Sciatic nerve (tissue), 2 donors: ENCODE data around the gene POLR2E. TPM values are rescaled to one million over a fixed set of nuclear protein-coding genes. Genes with fewer than 3 reads are reported as not detected.

Source experiments
- ATAC-seq: fragments of 200-7000 bp; cut with Tn5 transposase; one replicate; pipeline ENCODE4 v1.9.1; 2020; ENCODE audit warnings: mild to moderate bottlenecking, moderate library complexity
- DNase-seq: peaks from one replicate; pipeline ENCODE4 v3.0.0-alpha.2; 2020; ENCODE audit warnings: low spot score
- intact Hi-C: fragments of 100-400 bp; cut with DNase I; formaldehyde crosslinking; loops from one replicate; pipeline ENCODE4 v1.14.2; 2022
- total RNA-seq: library from RNA; stranded (reverse); fragmentation: NEBNext Ultra II Directional; extraction: Animal tissue kit (Norgen Biotek cat#: 25700); gene quantifications from one replicate; pipeline ENCODE4 v1.2.1, GENCODE V29; 2021
- donor health status: DM: no; HTN: no; CAD: no.
- donor health status: DM: no; HTN: no; CAD: no.

Gene POLR2E
- total RNA-seq, 1 donor from 2014 or later, result 99.8 TPM

DNA sequence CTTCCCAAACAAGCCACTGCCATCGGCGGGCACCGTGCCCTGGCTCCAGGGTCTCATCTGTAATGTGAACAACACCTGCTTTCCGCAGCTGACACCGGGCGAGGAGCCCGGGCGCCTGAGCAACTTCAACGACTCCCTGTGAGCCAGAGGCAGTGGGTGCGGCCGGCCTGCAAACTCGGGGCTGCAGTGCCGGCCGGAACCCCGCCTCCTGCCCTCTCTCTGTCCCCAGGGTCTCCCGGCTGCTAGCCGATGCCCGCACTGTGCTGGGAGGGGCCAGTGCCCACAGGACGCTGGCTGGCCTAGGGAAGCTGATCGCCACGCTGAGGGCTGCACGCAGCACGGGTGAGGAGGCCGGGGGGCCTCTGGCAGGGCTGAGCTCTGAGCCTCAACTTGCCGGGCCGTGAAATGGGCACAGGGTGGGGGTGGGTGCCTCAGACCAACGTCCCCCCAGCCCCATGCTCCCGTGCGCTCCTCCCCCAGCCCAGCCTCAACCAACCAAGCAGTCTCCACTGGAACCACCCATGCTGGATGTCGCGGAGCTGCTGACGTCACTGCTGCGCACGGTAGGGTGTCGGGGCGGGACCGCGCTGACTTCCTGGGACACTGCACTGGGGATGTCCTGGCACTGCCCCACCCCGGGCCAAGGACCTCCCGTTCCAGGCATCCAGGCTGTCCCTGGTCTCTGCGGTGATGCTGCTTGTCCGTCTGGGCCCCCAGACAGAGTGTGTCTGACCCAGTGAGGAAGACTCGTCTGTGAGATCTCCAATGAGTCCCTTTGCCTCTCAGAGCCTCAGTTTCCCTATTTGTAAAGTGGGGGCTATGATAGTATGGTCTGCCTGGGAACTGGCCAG is 53.1 kb downstream of the POLR2E start:
- ATAC-seq (peak; percentile 7), DNase-seq (no peak)
- intact Hi-C loops, result no loop called here

DNA sequence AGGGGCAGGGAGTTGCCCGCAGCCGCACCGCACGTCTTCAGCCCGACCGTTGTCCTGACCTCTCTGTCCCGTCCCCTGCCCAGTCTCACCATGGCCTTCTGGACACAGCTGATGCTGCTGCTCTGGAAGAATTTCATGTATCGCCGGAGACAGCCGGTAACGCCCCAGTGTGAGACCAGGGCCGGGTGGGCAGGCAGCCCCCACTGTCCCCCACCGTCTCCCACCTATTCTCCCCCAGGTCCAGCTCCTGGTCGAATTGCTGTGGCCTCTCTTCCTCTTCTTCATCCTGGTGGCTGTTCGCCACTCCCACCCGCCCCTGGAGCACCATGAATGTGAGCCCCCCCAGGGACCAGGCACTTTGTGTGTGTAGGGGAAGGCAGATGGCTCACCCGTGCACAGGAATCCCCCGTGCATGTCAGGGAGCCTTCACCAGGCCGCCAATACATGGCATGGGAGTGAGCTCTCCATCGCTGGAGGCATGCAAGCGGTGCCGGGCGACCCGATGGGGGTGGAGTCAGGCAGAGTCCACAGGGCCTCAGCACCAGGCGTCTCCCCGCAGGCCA is 53.8 kb downstream of the POLR2E start:
- DNase-seq, result no peak

DNA sequence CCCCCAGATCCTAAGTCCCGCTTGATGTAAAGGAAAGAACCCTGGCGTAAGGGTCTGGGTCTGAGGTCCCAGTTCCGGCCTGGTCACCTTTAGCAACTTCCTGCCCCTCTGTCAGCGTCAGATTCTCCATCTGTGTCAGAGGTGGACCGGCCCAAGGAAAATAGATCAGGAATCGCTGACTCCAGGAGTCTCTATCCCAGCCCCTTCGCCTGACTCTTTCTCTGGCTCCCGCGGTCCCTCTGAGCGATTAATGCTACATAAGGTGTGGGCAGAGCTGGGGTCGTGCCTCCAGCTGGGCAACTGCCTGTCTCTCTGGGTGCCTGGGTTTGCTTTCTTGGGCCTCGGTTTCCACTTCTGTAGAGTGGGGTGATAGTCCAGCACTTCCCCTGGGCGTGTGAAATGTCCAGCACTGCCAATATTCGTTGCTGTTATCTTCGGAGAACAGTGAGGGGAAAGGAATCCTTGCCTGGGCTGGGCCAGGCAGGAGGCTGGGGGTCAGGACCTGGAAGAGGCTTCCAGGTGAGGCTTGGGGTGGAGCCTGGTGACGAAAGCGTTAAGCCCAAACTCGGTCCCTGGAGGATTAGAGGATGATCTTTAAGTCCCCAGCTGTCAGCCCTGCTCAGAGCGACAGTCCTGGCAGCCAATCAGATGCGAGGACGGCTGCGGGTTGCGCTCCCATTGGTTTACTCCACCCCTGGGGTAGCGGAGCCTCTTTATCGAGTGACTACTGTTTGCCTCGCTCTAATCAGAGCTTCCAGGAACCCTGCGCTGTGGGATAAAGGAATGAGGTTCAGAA is 54.5 kb downstream of the POLR2E start:
- DNase-seq, result peak; percentile 91
- intact Hi-C loops, result no loop called here
- peak; percentile 66 for ATAC-seq

More for the DNA sequence above, 53.8 kb downstream of the POLR2E start:
- intact Hi-C loops, result no loop called here
- no peak for ATAC-seq

DNA sequence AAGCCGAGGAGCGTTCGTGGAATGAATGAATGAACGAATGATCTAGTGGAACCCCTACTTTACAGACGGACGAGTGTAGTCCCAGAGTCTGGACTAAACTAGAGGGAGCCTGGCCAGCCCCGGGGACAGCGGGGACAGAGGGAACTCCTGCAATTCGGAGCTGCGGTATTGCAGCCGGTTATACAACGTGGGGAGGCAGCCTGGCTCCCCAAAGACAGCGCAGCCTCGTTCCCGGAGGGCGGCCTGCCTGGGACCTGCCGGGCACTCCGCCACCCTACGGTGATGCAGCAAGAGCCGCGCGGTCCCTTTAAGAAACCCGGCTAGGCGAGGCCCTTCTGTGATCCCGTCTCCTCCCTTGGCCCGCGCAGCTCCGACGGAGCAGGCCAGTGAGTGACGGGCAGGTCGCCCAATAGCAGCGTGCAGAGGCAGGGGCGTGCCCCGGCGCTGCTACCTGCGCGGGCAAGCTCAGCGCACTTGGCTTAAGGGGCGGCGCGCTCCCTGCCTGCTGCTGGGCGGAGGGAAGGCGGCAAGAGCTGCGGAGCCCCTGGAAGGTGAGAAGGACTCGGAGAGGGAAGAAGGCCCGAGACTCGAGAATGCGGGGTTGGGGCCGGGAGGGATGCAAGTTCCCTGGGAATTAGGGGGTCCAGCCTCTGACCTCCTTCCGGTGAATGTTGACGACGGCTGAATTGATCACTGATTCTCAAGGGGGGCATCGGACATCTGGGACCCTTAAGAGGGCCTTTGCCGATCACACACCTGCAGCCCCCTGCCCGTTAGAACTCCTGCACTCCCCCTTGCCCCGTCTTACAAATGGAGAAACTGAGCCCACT is 55.3 kb downstream of the POLR2E start, which contains the start of gene ABCA7:
Gene ABCA7 (plus strand): TSS at position 462 of the 830 bp plus-strand sequence. CDS start 1,255 bp downstream, outside the sequence.
- ATAC-seq (peak; percentile 94), DNase-seq (peak; percentile 98)
- intact Hi-C loops, result loop anchor here (5.0 kb wide), 1 partner anchor 52 kb away; no protein-coding TSS in a partner anchor

DNA sequence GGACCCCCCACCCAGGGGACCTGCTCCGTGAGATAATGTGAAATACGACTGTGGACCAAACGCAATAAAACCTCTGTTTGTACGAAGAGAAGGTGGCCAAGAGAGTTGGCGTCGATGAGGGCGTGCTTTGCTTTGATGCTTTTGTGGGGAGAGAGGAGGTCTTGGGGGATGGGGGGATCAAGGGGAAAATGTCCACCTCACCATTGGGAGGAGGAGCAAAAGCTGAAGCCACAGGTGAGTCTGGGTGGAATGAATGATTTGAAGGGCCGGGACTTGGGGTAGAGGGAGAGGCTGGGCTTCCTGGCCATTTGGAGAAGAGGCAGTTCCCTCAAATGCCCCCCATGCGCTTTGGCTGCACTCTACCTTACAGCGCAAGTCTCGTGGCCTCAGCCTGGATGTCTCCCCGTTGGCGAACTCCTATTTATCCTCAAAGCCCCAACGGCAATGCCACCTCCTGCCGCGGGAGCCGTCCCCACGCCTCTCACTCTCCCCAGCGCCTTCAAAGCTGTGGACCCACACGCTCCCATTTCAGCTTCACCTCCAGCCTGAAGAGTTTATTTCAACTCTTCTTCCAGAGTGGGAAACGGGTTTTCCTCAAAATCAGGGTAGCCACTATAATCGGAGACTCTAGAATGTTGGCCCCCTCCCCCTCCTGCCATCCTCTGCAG is 56.1 kb downstream of the POLR2E start:
- no peak for DNase-seq
- intact Hi-C loops, result loop anchor here (5.0 kb wide), 1 partner anchor 53 kb away; no protein-coding TSS in a partner anchor
- no peak for ATAC-seq

DNA sequence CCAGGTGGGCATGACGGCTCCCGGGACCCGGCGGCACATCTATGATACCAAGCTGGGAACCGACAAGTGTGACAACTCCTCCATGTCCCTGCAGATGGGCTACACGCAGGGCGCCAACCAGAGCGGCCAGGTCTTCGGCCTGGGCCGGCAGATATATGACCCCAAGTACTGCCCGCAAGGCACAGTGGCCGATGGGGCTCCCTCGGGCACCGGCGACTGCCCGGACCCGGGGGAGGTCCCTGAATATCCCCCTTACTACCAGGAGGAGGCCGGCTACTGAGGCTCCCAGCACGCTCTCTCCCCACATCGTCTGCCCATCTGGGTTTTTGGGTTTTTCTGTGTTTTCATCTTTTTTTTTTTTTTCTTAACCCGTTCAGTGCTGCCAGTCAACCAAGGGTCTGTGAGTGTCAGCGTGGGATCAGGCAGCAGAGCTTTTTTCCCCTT is 57.5 kb downstream of the POLR2E start:
- ATAC-seq (no peak), DNase-seq (no peak)
- intact Hi-C loops, result loop anchor here (5.0 kb wide), 1 partner anchor 55 kb away; no protein-coding TSS in a partner anchor

Other genes starting within 250 kb of the POLR2E start
- gene ELANE, start 243.1 kb downstream of the POLR2E start, total RNA-seq, result 2.1 TPM
- gene CFD, start 235.7 kb downstream of the POLR2E start, total RNA-seq, result 405 TPM
- 55.7 TPM for gene MED16, start 202.2 kb downstream of the POLR2E start, total RNA-seq
- not detected for gene RNU6-9, start 201.9 kb downstream of the POLR2E start, total RNA-seq
- 48.9 TPM for gene R3HDM4, start 182.2 kb downstream of the POLR2E start, total RNA-seq
- not detected for gene KISS1R, start 178.0 kb downstream of the POLR2E start, total RNA-seq
- gene ARID3A, start 169.3 kb downstream of the POLR2E start, total RNA-seq, result 13.6 TPM
- 20.3 TPM for gene WDR18, start 111.0 kb downstream of the POLR2E start, total RNA-seq
- not detected for gene GRIN3B, start 95.0 kb downstream of the POLR2E start, total RNA-seq
- gene TMEM259, start 74.3 kb downstream of the POLR2E start, total RNA-seq, result 146 TPM
- not detected for gene RNU6-2, start 73.9 kb downstream of the POLR2E start, total RNA-seq
- gene CNN2, start 68.8 kb downstream of the POLR2E start, total RNA-seq, result 120 TPM
- 17.3 TPM for gene ABCA7, start 55.3 kb downstream of the POLR2E start, total RNA-seq
- 26.2 TPM for gene ARHGAP45, start 28.2 kb downstream of the POLR2E start, total RNA-seq
- gene GPX4, start 8.6 kb upstream of the POLR2E start, total RNA-seq, result 239 TPM
- gene SBNO2, start 78.9 kb upstream of the POLR2E start, total RNA-seq, result 131 TPM
- gene STK11, start 110.4 kb upstream of the POLR2E start, total RNA-seq, result 57.2 TPM
- gene CBARP, start 142.6 kb upstream of the POLR2E start, total RNA-seq, result 2.9 TPM
- 90.9 TPM for gene ATP5F1D, start 146.4 kb upstream of the POLR2E start, total RNA-seq
- gene MIDN, start 153.2 kb upstream of the POLR2E start, total RNA-seq, result 117 TPM
- gene CIRBP, start 174.0 kb upstream of the POLR2E start, total RNA-seq, result 550 TPM
- 21.4 TPM for gene FAM174C, start 180.2 kb upstream of the POLR2E start, total RNA-seq
- not detected for gene EFNA2, start 190.5 kb upstream of the POLR2E start, total RNA-seq